HuH-7.5 (cell line): ENCODE results near the gene NLGN1.

ENCODE experiments used
- DNase-seq: peaks from one replicate; pipeline ENCODE4 v3.0.0; 2011; ENCODE audit warnings: low spot score

NLGN1 gene

DNA sequence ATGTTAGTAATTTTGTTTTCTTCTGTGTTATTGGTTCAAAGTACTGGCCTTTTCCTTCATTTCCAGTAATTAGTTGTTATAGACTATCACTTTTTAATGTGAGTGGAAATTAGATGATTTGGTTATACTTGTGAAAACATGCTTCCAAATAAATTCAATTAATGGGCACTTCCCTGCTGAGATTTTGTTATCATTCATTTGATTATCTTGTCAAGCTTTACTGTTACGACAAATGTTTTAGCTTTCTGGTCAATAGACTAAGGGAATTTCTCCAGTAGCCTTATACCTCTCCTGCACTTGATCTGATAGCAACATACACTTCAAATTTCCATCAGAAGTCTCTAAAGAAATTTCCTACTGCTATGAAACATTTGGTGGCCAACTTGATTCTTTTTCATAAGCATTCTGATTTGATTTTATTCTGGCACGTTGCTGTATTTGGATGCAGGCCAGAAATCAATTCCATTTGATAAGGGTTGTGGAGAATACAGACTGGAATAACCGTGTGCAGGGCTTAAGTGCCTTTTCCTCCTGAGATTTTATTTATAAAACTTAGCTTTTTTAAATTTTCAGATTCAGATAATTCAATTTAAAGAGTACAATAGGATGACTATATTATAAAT is 887.8 kb downstream of the NLGN1 start:
- no peak for DNase-seq

DNA sequence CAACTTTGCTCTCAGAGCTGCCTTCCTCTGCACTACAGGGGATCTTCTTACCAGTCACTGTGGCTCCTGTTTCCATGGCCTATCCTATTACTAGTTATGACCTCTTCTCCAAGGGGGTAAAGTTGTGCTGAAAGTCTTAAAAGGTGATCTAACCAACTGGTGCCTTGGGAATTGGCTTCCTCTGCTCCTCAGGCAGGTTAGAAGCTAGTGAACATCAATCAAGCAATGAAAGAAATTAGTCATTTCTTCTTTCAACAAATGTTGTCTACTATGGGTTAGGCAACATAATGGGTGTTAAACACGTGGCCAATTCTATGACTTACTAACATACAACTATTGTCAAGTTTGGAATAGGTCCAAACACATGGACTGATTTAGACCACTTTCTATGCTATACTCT is 890.2 kb downstream of the NLGN1 start:
- no peak for DNase-seq

DNA sequence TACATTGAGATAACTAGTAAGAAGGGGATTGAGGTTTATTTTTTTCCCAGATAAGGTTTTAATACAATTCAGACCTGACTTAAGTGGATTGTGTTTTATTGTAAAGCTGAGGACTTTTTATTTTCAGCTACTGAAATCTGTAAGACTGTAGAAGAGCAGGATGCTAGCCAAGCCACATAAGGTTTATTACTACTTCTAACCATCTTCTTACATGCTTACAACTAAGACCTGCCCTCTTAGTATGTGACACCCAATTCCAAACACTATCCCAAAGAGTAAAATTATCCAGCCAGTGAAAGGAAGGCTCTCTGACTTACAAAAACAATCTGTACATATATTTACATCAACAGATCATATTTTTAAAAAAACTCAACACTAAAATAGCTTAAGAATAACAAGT is 897.1 kb downstream of the NLGN1 start:
- DNase-seq, result no peak

DNA sequence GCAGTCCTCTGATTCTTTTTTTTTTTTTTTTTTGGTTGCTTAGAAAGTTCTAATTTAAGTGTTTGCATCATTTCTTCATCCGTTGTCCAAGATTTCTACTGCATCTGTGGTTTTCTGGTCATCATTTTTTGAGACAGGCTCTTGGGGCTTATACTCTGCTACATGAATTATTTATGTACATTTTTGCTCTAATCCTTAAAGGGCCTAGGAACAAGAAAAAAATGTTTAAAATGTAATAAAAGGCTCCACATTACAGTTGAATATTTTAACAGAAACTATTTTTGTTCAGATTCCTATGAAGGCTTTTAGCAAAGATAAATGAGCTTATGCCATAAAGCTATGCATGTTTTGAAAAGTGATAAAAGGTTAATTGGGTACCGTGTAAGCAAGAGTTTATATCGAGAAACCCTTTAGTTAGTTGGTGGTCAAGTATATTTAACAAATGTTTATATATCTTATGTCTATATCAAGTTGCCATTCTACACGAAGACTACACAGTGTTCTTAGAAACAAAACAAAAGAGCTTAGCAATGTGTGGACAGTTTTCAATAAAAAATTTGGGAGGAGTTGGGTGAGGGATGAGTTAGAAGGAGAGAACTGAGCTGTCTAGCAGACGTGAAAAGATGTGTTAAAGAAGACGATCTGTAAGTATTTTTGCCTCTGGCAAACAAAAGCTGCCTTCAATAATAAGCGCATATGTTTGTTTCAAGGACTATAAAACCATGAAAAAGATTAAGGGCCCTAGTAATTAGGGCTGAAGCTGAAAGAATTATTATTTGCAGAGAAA is 898.0 kb downstream of the NLGN1 start:
- no peak for DNase-seq

DNA sequence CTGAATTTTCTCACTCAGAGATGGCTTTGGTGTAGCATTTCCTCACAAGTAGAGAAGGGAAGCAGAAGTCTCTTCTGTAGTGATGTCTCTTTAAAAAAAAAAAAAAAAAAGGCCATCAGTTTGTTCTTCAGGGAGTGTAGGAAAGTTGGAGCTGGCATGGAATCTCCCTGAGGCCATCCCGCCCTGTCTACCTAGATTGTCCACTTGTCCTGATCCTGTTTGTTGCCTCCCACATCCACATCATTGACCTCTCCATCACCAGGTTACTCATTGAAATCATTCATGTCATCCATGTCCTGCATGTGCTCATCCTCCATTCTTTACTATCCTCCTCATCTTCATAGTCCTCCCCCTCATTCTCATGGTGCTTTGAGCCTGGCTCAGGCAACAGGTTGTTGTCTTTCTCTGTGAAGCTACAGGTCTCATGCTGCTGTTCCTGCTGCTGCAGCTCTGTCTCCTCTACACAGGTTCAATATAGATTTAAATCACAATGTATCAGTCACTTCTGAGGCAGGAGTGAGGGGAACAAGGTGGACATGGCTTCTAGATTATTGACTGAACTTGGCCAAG is 905.3 kb downstream of the NLGN1 start:
- no peak for DNase-seq

DNA sequence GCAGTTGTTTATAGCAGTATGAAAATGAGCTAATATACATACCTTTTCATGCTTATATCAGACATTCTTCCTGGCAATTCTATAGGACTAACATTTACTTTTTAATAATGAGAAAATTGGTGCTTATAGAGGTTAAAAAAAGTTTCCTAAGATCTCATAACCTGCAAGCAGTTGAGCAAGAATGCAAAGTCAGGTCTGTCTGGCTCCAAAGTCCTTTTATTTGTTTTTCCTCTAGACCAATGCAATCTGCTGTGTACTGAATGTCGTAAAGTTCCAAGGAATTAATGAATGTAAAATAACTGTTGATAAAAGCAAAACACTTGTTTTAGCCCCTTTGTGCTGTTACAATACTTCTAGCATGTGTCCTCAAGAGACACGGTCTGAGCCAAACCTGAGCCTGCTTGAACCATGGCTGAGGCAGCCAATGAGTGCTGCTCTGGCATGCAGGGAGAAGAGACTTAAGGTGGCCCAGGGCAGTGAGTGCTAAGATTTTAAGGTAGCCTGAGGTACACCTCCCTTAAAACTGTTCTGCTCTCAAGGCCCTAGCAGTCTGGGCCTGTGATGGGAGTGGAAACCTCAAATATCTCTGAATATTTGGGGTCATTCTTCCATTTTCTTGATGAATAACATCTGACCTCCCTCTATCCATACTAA is 906.5 kb downstream of the NLGN1 start:
- DNase-seq, result no peak

DNA sequence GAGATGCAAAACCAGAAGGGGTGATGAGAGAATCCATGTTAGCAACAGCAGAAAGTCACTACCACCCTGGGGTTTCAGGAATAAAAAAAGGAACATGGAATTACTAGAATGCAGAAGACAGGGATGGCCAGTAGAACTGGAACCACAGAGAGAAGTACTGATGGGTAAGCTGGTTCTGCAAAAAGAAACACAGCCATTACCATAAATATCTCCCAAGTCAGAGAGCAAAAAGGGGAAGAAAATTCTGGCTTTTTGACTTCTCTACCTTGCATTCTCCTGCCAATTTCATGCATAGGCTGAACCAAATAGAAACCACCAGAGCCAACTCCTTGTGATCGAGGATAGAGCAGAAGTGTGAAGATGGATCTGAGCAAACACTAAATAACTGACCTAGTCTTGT is 911.2 kb downstream of the NLGN1 start:
- DNase-seq, result no peak

DNA sequence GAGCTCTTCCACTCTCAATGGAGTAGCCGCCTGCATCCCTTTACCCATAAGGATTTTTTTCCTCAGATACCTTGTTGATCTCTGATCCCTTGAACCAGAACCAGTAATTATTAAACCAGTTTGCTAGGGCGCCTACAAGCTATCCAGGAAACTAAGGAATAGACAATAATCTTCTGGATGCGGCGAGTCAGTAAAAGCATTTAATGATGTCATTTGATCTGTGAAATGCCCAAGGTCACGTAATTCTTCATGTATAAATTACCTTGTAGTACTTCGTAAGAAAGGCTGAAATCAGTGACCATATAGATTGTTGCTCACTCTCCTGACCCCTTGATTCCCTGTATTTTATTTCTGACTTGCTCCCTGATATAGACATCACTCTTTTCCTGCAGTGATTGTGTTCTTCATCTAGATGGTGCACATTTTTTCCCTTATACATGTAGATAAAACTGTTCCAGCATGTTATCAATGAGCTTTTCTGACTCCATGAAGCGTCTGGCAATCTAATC is 913.0 kb downstream of the NLGN1 start:
- no peak for DNase-seq

DNA sequence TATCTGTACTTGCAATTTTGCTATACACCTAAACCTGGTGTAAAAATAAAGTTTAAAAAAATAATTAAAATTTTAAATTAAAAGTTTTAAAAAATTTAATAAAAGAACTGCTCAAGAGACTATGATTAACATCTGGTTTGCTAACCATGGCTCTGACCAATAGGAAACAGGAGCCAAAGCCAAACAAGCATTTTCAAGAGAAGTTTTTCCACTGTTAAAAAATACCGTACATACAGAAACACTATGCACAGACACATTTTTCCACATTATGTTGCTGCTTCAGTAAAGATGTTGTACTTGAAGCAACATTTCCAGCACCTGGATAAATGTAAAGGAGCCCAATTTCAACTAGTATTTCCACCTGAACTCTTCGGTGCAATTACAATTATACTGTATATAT is 917.7 kb downstream of the NLGN1 start:
- no peak for DNase-seq

DNA sequence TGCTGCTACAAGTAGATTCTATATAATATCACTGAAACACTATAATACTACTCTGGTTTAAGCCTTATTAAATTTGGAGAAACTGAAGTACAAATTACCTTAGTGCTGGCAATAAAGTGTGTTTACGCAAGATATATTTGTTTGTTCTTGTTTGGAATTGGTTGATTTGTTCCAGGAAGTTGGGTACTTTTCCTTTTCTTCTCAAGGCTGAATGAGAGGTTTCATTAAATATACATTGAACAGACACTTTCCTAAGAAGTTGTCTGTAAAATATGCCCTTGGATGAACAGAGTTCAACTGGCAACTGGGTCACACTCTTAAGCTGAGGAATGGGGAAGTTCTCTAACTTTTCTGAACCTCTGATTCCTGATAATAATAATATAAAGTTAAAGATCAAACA is 919.5 kb downstream of the NLGN1 start:
- DNase-seq, result no peak

DNA sequence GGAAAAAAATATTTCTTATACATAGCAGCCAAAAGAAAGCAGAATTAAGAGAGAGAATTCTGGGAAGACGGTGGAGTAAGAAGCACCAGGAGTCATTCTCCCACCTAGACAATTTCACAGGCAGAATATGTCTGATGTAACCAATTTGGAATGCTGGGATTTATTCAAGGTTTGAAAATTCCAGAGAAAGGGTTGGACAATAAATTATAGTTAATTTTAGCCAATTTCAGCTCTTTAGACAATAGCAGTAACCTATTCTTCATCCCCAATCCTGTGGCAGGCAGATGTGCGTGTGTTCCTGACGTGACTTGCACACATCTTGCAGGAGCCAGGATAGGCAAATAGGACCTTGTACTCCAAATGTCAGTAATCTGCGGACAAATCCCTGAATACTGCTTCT is 920.6 kb downstream of the NLGN1 start:
- DNase-seq, result no peak

DNA sequence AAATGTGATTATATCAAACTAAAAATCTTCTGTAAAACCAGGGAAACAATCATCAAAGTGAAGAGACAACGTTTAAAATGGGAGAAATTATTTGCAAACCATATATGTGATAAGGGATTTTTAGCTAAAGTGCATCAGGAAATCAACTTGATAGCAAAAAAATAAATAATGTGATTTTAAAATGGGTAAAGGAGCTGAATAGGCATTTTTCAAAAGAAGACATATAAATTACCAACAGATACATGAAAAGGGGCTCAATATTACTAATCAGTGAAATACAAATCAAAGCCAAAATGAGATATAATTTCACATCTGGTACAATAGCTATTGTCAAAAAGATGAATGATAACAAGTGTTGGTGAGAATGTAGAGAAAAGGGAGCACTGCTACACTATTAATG is 924.0 kb downstream of the NLGN1 start:
- no peak for DNase-seq

DNA sequence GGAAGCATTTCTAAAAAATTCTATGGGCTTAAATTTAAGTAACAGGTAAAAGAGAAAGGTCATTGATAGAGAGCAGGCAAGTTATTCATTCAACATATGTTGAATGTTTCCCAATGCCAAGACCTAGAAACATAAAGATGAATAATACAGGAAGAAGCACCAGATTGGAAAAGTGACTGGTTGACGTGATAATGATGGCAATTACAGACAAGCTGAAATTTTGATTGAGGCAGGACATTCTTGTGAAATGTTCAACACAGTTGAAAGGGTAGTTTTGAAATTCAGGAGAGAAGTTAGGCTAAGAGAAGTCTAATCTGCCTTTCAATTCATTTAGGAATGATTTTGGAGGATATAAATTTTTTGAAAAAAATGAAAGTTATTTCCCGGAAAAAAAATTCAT is 925.2 kb downstream of the NLGN1 start:
- DNase-seq, result no peak

DNA sequence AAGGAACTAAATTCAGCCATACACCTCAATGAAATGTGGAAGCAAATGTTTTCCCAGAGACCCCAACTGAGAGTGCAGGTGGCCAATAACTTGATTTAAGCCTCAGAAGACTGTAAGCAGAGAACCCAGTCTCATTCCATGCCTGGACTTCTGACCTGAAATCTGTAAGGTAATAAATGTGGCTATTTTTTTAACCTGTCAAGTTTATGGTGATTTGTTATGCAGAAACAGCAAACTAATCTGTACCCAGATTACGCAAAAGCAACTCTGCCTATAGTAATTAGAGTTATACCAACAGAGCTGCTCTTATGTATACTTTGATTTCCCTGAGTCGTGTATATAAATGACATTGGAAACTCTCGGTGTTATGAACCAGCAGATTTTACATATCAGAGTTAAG is 927.6 kb downstream of the NLGN1 start:
- DNase-seq, result no peak

DNA sequence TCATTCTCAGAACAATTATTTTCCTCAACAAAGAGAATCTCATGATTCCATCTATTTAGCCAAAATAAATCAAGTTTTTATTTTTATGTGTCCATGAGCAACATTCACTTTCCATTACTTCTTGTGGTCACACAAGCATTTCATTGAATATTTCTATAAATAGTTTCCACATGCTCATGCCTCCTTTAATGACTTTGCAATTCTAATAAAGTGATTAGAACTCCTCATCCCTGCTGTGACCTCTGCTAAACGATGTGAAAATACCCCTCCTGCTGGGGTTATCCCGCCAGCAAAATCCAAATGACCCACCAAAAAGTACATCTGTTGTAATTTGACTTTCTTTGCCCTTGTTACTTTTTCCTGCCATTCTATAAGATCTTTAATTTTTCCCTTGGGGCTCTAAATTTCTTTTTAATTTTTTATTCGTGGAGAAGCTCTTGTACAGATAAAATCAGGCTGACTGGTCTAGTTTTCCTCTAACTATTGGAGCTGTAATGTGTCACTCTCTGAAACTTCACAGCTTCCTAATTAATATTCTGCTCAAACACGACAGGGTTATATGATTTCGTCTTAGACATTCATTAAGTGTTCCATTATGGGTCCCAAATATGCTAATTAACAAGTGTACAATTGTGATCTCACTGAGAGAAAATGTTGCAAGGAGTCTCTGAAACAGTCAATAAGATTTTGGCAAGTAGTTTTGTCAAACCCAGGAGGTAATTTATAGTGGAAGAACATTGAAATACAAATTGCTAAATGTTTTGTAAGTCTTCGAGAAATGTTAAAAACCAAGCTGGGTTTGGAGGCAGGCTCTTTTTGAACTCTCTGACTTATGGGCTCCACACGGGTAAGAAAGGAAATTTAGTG is 928.5 kb downstream of the NLGN1 start:
- no peak for DNase-seq

DNA sequence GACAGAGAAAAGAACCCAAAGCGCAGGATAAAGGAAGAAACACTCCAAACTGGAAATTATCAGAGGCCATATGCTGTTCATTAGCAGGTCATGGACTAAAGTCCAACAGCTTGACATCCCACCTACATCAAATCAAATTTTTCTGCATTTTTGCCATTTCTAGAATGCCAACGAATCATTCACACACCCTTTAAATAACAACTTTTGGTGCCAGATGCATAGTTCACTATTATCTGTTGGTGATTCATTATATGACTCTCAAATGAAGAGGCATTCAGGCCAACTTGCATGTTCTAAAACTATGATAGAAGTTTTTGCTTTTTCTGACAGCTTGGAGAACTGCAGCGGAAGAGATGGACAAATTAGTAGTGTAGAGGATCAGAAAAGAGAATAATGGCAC is 931.8 kb downstream of the NLGN1 start:
- DNase-seq, result no peak

DNA sequence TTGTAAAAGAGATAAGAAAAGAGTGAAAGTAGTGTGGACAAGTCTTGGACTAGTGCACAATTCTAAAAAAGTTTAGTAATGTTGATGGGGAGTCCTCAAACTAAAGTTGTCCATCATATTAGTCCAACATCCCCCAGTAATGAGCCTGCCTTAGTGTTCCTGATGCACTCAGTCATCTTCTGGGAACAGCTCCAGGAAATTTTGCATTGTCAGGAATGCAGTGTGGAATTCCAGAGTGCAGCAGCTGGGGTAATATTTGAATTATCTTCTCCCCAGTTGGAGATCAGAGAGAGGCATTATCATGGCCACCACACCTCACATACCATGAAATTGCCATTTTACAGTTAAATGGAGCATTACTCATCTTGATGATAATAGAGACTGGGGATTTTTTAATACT is 932.8 kb downstream of the NLGN1 start:
- no peak for DNase-seq

DNA sequence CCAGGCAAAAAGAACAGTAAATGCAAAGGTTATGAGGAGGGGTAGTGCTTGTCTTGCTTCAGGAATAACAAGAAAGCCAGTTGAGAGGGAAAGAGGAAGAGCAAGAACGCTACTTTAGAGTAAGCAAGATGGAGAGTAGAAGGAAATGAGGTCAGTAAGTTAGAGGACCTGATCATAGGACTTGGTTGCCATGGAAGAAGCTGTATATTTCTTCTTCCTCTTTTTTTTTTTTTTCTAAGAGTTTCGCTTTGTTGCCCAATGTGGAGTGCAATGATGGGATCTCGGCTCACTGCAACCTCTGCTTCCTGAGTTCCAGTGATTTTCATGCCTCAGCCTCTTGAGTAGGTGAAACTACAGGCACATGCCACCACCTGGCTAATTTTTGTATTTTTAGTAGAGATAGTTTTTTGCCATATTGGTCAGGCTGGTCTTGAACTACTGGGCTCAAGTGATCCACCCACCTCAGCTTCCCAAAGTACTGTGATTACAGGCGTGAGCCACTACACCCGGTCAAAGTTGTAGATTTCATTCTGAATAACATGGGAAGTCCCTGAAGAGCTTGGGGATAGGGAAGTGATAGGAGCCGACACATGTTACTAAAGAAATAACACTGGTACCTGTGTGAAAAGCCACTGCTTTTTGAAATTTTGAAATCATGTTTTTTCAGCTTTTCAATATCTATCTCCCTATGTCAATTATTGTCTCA is 933.7 kb downstream of the NLGN1 start:
- DNase-seq, result no peak

DNA sequence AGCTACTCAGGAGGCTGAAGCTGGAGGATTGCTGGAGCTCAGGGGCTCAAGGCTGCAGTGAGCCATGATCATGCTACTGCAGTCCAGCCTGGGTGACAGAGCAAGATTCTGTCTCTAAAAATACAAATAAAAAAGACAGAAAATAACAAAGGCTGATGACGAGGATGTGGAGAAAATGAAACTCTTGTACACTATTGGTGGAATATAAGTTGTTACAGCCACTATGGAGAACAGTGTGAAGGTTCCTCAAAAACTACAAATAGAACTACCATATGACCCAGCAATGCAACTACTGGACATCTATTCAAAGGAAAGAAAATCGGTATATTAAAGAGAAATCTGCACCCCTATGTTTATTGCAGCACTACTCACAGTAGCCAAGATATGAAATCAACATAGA is 934.8 kb downstream of the NLGN1 start:
- no peak for DNase-seq

DNA sequence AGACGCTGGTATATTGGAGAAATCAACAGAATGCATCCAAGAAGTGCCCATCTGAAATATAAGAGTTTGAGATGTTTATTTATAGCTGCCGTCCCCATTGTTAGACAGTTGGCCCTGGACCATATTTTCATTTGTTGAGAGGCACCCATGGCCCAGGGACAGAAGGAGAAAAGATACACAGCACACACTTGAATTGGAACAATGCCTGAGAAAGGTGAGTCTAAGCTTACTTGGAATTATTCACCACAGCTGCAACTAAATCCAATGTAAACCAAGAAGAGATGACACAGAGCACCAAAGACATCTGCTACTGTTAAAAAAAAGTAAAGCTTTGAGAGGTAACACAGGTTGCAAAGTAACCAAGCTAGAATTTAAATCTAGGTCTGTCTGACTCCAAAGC is 936.1 kb downstream of the NLGN1 start:
- no peak for DNase-seq

DNA sequence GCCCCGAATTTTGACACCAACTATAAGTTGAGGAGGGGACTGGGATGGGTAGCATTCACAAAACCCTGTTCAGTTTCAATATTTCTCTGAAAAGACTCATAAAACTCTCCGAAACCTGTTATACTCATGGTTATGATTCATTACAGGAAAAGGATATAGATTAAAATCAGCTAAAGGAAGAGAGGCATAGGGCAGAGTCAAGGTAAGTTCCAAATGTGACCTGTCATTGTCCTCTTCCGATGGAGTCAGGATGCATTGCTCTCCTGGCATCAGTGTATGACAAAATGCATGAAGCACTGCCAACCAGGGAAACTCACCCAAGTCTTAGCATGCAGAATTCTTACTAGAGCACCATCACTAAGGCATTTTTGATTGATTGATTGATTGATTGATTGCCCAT is 936.6 kb downstream of the NLGN1 start:
- DNase-seq, result no peak
